CD8-positive, alpha-beta memory T cell (primary cell): Measurements from ENCODE around the gene UQCR11. TPM values are rescaled to one million over a fixed set of nuclear protein-coding genes. Genes with fewer than 3 reads are reported as not detected.

Experiments used
- CTCF ChIA-PET: fragments of 350-600 bp; sonication (Branson Sonifier 250); formaldehyde crosslinking; loops from one replicate; lab custom pipeline; 2021; ENCODE audit warnings: antibody characterized with exemption; lab: Charles Lee
- POLR2A ChIA-PET: fragments of 350-600 bp; sonication (Branson Sonifier 250); formaldehyde crosslinking; loops from one replicate; lab custom pipeline; 2021; ENCODE audit warnings: antibody characterized with exemption; lab: Charles Lee
- DNase-seq, 5 donors: peaks; one replicate each; pipeline versions ENCODE4 v3.0.0 to v3.0.0-alpha.2; 2020 to 2022; ENCODE audit warnings: mixed read lengths in 1 of 5
- H3K27ac ChIP-seq: one replicate; pipeline ENCODE4 v1.7.0; 2013; ENCODE audit warnings: low read depth, mild to moderate bottlenecking, low read length, moderate library complexity
- H3K27me3 ChIP-seq: 2 replicates; pipeline ENCODE4 v1.7.0; 2013; ENCODE audit warnings: low read length, mild to moderate bottlenecking; ENCODE audit not compliant: insufficient read depth, poor library complexity, severe bottlenecking
- H3K36me3 ChIP-seq: 2 replicates; pipeline ENCODE4 v1.7.0; 2013; ENCODE audit warnings: mild to moderate bottlenecking, low read length, moderate library complexity; ENCODE audit not compliant: insufficient read depth
- H3K4me1 ChIP-seq: 2 replicates; pipeline ENCODE4 v1.7.0; 2013; ENCODE audit warnings: mild to moderate bottlenecking, low read length, moderate library complexity; ENCODE audit not compliant: insufficient read depth
- H3K4me3 ChIP-seq: 2 replicates; pipeline ENCODE4 v1.7.0; 2013; ENCODE audit warnings: mild to moderate bottlenecking, low read length
- H3K9me3 ChIP-seq: 2 replicates; pipeline ENCODE4 v1.7.0; 2013; ENCODE audit warnings: mild to moderate bottlenecking, low read length
- H3K27ac Mint-ChIP-seq, 8 donors: one replicate each; pipeline ENCODE4 v1.8.0; 2020 to 2021; ENCODE audit warnings: mixed read lengths in 8 of 8, mild to moderate bottlenecking in 6 of 8, inconsistent platforms in 3 of 8, moderate library complexity in 3 of 8
- H3K27me3 Mint-ChIP-seq, 2 donors: one replicate each; pipeline ENCODE4 v1.8.0; 2020 to 2021; ENCODE audit warnings: mixed read lengths in 2 of 2, mild to moderate bottlenecking in 1 of 2, moderate library complexity in 1 of 2
- H3K36me3 Mint-ChIP-seq, 3 donors: one replicate each; pipeline ENCODE4 v1.8.0; 2020 to 2021; ENCODE audit warnings: mixed read lengths in 3 of 3, inconsistent platforms in 1 of 3, mild to moderate bottlenecking in 1 of 3
- H3K4me1 Mint-ChIP-seq, 3 donors: one replicate each; pipeline ENCODE4 v1.8.0; 2020 to 2021; ENCODE audit warnings: mixed read lengths in 3 of 3, inconsistent platforms in 1 of 3, mild to moderate bottlenecking in 1 of 3
- H3K4me3 Mint-ChIP-seq, 7 donors: one replicate each; pipeline ENCODE4 v1.8.0; 2020 to 2021; ENCODE audit warnings: mixed read lengths in 7 of 7, mild to moderate bottlenecking in 6 of 7, moderate library complexity in 4 of 7, inconsistent platforms in 2 of 7
- H3K9me3 Mint-ChIP-seq, 5 donors: one replicate each; pipeline ENCODE4 v1.8.0; 2020 to 2022; ENCODE audit warnings: mixed read lengths in 5 of 5, mild to moderate bottlenecking in 3 of 5, moderate library complexity in 2 of 5, inconsistent platforms in 1 of 5
- polyA plus RNA-seq: library from polyadenylated mRNA; unstranded; fragments of 300-500 nt; fragmentation: Illumina TruSeq; gene quantifications from one replicate; pipeline ENCODE4 v1.2.3, GENCODE V29; 2021
- total RNA-seq, 2 experiments: library from RNA; stranded (reverse); gene quantifications; one replicate each; pipeline ENCODE4 v1.2.3, GENCODE V29; 2021

UQCR11 gene
- total and polyA plus RNA-seq, 3 experiments from 2014 or later: 239 to 613 (median 266) TPM

DNA sequence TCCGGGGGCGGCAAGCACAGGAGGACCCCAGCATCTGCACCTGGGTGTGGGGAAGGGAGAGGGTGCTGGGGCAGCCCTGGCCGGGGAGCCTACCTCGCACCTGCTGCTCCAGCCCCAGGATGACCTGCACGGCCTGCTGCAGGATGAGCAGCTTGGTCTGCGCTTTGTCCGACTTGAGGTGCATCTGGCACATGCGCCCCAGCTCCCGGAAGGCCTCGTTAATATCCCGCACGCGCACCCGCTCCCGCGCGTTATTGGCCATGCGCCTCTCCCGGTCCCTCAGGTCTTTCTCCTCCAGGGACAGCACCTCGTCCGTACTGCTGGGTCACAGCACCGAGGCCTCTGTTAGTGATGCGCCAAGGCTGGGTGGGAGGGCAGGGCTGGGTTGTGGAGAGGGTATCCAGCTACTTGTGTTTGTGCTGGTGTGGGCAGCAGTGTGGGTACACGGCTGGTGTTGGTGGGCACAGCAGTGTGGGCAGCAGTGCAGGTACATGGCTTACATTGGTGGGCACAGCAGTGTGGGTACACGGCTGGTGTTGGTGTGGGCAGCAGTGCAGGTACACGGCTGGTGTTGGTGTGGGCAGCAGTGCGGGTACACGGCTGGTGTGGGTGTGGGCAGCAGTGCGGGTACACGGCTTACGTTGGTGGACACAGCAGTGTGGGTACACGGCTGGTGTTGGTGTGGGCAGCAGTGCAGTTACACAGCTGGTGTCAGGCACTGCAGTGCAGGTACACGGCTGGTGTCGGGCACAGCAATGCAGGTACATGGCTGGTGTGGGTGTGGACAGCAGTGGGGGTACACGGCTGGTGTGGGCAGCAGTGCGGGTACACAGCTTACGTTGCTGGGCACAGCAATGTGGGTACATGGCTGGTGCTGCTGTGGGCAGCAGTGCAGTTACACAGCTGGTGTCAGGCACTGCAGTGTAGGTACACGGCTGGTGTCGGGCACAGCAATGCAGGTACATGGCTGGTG is 7.1 kb upstream of the UQCR11 start:
- CTCF ChIA-PET: no interaction called here
- no peaks in the 10 kb centered on the region for H3K9me3 Mint-ChIP-seq
- H3K4me1 ChIP-seq: peaks cover 25% of the 10 kb centered on the region
- peaks cover 9% of the 10 kb centered on the region for H3K36me3 ChIP-seq
- DNase-seq: no peak
- POLR2A ChIA-PET: no interaction called here
- H3K36me3 Mint-ChIP-seq: peaks cover 0 to 54% (median 3%) of the 10 kb centered on the region in 3 donors
- peaks cover 23 to 41% (median 34%) of the 10 kb centered on the region in 3 donors for H3K4me1 Mint-ChIP-seq
- H3K27me3 ChIP-seq: no peaks in the 10 kb centered on the region
- no peak overlapping the region for H3K27ac ChIP-seq
- no peaks in the 10 kb centered on the region for H3K27me3 Mint-ChIP-seq
- H3K4me3 Mint-ChIP-seq: no peak overlapping the region
- no peak overlapping the region for H3K4me3 ChIP-seq
- H3K27ac Mint-ChIP-seq: peak overlapping the region in 1 of 8 donors; percentile 75
- H3K9me3 ChIP-seq: no peaks in the 10 kb centered on the region

DNA sequence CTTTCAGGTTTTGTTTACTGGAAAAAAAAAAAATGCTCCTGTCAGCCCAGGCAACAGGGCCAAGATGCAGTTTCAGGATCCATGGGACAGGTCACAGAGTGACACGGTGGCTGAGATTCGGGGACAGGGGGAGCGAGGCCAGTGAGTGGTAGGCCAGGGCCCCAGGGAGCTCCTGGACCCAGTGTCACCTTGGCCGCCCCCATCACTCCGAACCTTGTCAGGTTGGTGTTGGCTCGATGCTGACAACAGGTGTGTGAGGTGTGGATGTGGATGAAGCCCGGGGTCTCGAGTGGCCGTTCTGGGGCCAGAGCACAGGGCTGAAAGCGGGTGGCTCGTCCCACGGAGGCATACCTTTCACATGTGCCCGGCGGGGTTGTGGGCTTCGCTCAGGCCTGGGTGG is 6.1 kb upstream of the UQCR11 start:
- Histone ChIP-seq H3K4me1 (peaks cover 32% of the 10 kb centered on the region), H3K27ac (no peak overlapping the region), H3K9me3 (no peaks in the 10 kb centered on the region), H3K27me3 (no peaks in the 10 kb centered on the region), H3K4me3 (no peak overlapping the region), H3K36me3 (peaks cover 9% of the 10 kb centered on the region)
- no peaks in the 10 kb centered on the region for H3K9me3 Mint-ChIP-seq
- no peak for DNase-seq
- ChIA-PET POLR2A (no interaction called here), CTCF (no interaction called here)
- H3K27ac Mint-ChIP-seq: peak overlapping the region in 3 of 8 donors; percentile 32 to 84 (median 62)
- H3K4me3 Mint-ChIP-seq: no peak overlapping the region
- no peaks in the 10 kb centered on the region for H3K27me3 Mint-ChIP-seq
- peaks cover 0 to 45% (median 0%) of the 10 kb centered on the region in 3 donors for H3K36me3 Mint-ChIP-seq
- H3K4me1 Mint-ChIP-seq: peaks cover 22 to 40% (median 25%) of the 10 kb centered on the region in 3 donors

DNA sequence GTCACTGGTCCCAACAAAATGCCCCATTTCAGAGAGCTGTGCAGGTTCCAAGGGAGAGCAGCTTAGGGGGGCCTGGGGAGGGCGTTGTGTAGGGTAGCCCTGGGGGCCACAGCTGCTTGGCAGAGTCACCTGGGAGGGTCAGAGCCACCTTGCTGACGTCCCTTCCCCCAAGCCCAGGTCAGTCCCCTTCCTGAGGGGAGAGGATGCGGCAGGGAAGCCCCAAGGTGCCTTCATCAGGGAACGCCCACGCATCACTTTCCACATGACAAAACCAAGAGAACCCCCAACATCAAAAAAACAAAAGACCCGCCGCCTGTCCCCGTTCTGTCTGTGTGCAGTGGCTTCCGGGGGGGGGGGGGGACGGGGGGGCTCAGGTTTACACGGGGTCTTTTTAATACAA is 5.3 kb upstream of the UQCR11 start:
- H3K27ac ChIP-seq: no peak overlapping the region
- peaks cover 9% of the 10 kb centered on the region for H3K36me3 ChIP-seq
- no peaks in the 10 kb centered on the region for H3K9me3 ChIP-seq
- no peak overlapping the region for H3K4me3 ChIP-seq
- H3K9me3 Mint-ChIP-seq: no peaks in the 10 kb centered on the region
- H3K4me3 Mint-ChIP-seq: peak overlapping the region in 1 of 7 donors; percentile 5
- H3K36me3 Mint-ChIP-seq: peaks cover 0 to 42% (median 0%) of the 10 kb centered on the region in 3 donors
- DNase-seq: peak in 1 of 5 donors; percentile 66
- peaks cover 28 to 48% (median 32%) of the 10 kb centered on the region in 3 donors for H3K4me1 Mint-ChIP-seq
- POLR2A ChIA-PET: interaction anchor here (0.7 kb wide), 1 partner anchor 827 kb away, joined by 5 read pairs; no protein-coding TSS in a partner anchor
- H3K27me3 Mint-ChIP-seq: peaks cover 0 to 1% of the 10 kb centered on the region in 2 donors
- H3K27ac Mint-ChIP-seq: peak overlapping the region in 5 of 8 donors; percentile 6 to 68 (median 55)
- H3K27me3 ChIP-seq: no peaks in the 10 kb centered on the region
- CTCF ChIA-PET: no interaction called here
- H3K4me1 ChIP-seq: peaks cover 36% of the 10 kb centered on the region

DNA sequence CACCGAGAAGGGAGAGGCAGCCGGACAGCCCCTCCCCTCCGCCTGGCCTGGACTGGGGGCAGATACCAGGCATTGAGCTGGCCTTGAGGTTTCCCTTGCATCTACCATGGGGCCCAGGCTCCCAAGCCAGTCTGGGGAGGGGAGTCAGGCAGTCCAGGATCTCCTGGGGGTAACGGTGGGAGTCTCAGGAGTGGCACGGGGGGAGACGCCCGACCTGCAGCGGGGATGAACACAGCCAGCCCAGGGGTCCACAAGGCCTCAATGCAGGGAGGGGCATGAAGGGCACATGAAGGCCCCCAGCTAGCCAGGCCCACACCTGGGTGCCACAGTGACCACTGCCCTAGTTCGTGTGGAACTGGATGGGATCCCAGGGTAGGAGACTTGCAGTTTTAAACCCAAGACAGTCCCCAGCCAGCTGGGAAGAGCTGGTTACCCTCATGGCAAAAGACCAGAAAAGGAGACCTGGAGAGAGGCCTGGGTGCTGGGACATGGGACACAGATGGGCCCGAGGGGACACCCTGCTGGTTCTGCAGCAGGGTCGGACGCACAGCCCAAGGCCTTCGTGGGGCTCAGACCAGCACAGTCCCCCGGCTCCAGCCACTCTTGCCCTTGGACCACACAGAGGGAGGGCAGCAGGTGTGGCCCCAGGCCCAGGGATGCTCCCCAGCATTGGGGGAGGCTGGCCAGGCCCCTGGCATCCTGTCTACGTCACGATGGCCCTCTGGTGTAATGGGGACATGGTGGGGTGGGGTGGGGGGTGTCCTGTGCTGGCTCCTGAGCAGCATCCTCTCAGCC is 4.6 kb upstream of the UQCR11 start:
- no peaks in the 10 kb centered on the region for H3K9me3 Mint-ChIP-seq
- H3K27ac Mint-ChIP-seq: peak overlapping the region; percentile 42 to 95 (median 62)
- H3K9me3 ChIP-seq: no peaks in the 10 kb centered on the region
- H3K36me3 ChIP-seq: peaks cover 9% of the 10 kb centered on the region
- DNase-seq: no peak
- peak overlapping the region in 6 of 7 donors; percentile 66 to 93 (median 84) for H3K4me3 Mint-ChIP-seq
- peaks cover 0 to 40% (median 0%) of the 10 kb centered on the region in 3 donors for H3K36me3 Mint-ChIP-seq
- H3K4me1 ChIP-seq: peaks cover 36% of the 10 kb centered on the region
- H3K4me1 Mint-ChIP-seq: peaks cover 30 to 50% (median 35%) of the 10 kb centered on the region in 3 donors
- POLR2A ChIA-PET: interaction anchor here (0.8 kb wide), 1 partner anchor 17 kb away, joined by 3 read pairs; the partner anchor contains the start of gene MBD3
- CTCF ChIA-PET: interaction anchor here (1.2 to 6.0 kb wide), 2 partner anchors 40 to 62 kb away, joined by 4 to 29 read pairs; no protein-coding TSS in a partner anchor
- H3K27ac ChIP-seq: no peak overlapping the region
- peaks cover 0 to 4% of the 10 kb centered on the region in 2 donors for H3K27me3 Mint-ChIP-seq
- H3K27me3 ChIP-seq: no peaks in the 10 kb centered on the region
- H3K4me3 ChIP-seq: no peak overlapping the region

DNA sequence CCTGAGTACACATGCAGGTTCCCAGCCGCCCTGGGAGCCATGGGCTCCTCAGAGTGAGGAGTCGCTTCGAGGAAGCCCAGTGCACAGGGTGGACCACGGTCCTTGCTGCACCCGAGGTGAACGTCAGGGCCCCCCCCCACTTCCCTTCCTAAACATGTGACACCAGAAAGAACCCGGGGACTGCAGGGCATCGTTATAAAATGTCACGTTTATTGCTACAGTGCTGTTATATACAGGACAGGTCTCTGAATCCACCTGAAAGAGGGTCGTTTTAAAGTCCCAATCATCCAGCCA is 3.8 kb upstream of the UQCR11 start:
- H3K36me3 ChIP-seq: peaks cover 9% of the 10 kb centered on the region
- peak overlapping the region; percentile 66 to 93 (median 86) for H3K4me3 Mint-ChIP-seq
- POLR2A ChIA-PET: interaction anchor here (0.5 to 0.8 kb wide), 2 partner anchors 16 to 1822 kb away, joined by 3 to 4 read pairs; partner anchors contain the start of gene MBD3

DNA sequence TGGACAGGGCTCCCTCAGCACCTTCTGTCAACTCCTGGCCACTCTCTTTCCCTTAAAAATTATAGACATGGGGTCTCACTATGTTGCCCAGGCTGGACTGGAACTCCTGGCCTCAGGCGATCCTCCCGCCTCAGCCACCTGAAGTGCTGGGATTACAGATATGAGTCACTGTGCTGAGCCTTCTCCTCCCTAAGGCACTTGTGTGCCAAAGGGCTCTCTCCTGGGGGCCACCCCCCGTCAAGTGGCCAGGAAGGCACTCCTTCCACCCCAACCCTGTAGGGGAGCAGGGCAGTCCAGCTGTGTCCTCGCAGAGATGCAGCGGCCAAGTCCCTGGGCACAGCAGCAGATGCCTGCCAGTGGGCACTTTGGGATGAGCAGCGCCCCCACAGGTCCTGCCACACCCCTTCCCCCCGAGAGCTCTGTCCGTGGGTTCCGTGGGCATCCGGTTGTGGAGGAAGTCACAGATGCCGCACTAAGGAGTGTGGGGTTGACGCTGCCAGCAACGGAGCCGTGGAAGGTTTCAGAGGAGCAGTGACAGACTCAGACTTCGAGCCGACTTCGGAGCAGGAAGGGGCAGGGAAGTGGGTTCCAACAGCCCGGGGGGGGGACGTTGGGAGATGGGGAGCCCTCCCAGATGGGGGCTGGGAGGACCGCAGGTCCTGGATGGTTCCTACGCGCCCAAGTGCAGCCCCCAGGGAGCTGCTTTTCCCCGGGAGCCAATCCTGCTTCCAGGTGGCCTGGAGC is 3.3 kb upstream of the UQCR11 start:
- no peaks in the 10 kb centered on the region for H3K9me3 Mint-ChIP-seq
- peak in 4 of 5 donors; percentile 15 to 60 (median 36) for DNase-seq
- H3K36me3 ChIP-seq: peaks cover 9% of the 10 kb centered on the region
- peaks cover 0 to 4% of the 10 kb centered on the region in 2 donors for H3K27me3 Mint-ChIP-seq
- no peaks in the 10 kb centered on the region for H3K27me3 ChIP-seq
- peak overlapping the region in 7 of 8 donors; percentile 75 to 95 (median 85) for H3K27ac Mint-ChIP-seq
- H3K9me3 ChIP-seq: no peaks in the 10 kb centered on the region
- POLR2A ChIA-PET: interaction anchor here (0.5 to 0.8 kb wide), 2 partner anchors 16 to 1823 kb away, joined by 3 to 4 read pairs; partner anchors contain the start of gene MBD3
- peak overlapping the region; percentile 59 for H3K27ac ChIP-seq
- peak overlapping the region; percentile 74 for H3K4me3 ChIP-seq
- H3K4me1 Mint-ChIP-seq: peaks cover 38 to 63% (median 41%) of the 10 kb centered on the region in 3 donors
- peaks cover 49% of the 10 kb centered on the region for H3K4me1 ChIP-seq
- peak overlapping the region; percentile 78 to 93 (median 86) for H3K4me3 Mint-ChIP-seq
- H3K36me3 Mint-ChIP-seq: peaks cover 0 to 28% (median 0%) of the 10 kb centered on the region in 3 donors
- CTCF ChIA-PET: interaction anchor here (1.0 to 6.0 kb wide), 2 partner anchors 9 to 42 kb away, joined by 3 to 29 read pairs; no protein-coding TSS in a partner anchor

More for the DNA sequence above, 3.8 kb upstream of the UQCR11 start:
- CTCF ChIA-PET: interaction anchor here (1.2 to 6.0 kb wide), 2 partner anchors 41 to 63 kb away, joined by 4 to 29 read pairs; no protein-coding TSS in a partner anchor
- Histone ChIP-seq H3K27me3 (no peaks in the 10 kb centered on the region), H3K27ac (peak overlapping the region; percentile 59), H3K4me3 (peak overlapping the region; percentile 74), H3K9me3 (no peaks in the 10 kb centered on the region), H3K4me1 (peaks cover 43% of the 10 kb centered on the region)
- Mint-ChIP-seq H3K27me3 (peaks cover 0 to 4% of the 10 kb centered on the region in 2 donors), H3K9me3 (no peaks in the 10 kb centered on the region), H3K4me1 (peaks cover 36 to 58% (median 37%) of the 10 kb centered on the region in 3 donors), H3K36me3 (peaks cover 0 to 33% (median 0%) of the 10 kb centered on the region in 3 donors), H3K27ac (peak overlapping the region in 7 of 8 donors; percentile 72 to 95 (median 81))
- DNase-seq: peak in 2 of 5 donors; percentile 18 to 25
